GM18858 (cell line): Measurements from ENCODE around the gene TGM5.
"Not testable (repeated sequence)": the region's sequence is repeated elsewhere in the genome, so short reads cannot be mapped to it uniquely, and the experiment has no call there.

ENCODE experiments used
- ATAC-seq: cut with Tn5 transposase; IDR thresholded peaks from one replicate; pipeline ENCODE4 v1.9.1; 2021; ENCODE audit not compliant: unreplicated experiment

TGM5 gene, protein sequence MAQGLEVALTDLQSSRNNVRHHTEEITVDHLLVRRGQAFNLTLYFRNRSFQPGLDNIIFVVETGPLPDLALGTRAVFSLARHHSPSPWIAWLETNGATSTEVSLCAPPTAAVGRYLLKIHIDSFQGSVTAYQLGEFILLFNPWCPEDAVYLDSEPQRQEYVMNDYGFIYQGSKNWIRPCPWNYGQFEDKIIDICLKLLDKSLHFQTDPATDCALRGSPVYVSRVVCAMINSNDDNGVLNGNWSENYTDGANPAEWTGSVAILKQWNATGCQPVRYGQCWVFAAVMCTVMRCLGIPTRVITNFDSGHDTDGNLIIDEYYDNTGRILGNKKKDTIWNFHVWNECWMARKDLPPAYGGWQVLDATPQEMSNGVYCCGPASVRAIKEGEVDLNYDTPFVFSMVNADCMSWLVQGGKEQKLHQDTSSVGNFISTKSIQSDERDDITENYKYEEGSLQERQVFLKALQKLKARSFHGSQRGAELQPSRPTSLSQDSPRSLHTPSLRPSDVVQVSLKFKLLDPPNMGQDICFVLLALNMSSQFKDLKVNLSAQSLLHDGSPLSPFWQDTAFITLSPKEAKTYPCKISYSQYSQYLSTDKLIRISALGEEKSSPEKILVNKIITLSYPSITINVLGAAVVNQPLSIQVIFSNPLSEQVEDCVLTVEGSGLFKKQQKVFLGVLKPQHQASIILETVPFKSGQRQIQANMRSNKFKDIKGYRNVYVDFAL

DNA sequence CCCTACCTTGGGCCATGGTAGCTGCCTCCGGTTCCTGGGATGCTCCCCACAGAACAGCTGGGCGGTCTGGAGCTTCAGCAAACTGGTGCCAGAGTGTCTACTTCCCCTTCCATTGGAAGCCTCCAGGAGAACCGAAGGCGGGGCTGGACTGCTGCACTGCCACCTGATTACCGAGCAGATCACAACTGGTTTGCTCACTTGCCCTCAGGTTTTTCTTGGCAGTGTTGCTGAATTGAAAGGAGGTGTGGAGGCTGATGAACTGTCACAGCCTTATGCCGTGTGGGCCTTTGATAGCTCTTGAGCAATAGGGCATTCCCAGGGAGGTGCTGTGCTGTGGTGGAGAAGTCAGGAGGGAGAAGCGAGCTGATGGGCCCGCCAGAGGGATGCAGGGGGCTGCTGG, at the start of gene TGM5:
Gene TGM5, minus strand, starts transcription at position 95 of the 400 bp plus-strand sequence. Its CDS starts 79 bp downstream, at position 16.
- ATAC-seq = no peak

- ATAC-seq = no peak
Measured at GRCh38 chr15:43314171-43314570, 47.4 kb upstream of the TGM5 start.

DNA sequence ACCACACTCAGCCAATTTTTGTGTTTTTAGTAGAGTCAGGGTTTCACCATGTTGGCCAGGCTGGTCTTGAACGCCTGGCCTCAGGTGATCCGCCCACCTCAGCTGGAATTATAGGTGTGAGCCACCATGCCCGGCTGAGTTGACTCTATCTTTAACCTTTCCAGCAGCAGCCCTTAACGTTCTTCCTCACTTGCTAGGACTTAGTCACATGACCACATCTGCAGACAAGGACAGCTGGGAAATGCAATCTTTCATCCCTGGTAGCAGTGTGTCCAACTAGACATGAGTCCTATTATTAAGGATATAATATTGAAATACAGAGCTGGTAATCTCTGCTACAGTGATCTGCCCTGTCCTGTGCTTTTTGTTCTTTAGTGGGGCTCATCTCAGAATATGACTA, 45.6 kb upstream of the TGM5 start:
- no peak for ATAC-seq

- ATAC-seq = no peak
Measured at GRCh38 chr15:43302205-43302817, 35.6 kb upstream of the TGM5 start, which contains the start of gene TGM7. Gene TGM7 (minus strand): TSS chr15:43302255.

- ATAC-seq = no peak
Measured at GRCh38 chr15:43299884-43300283, 33.2 kb upstream of the TGM5 start.

- ATAC-seq = no peak
Measured at GRCh38 chr15:43299411-43299810, 32.7 kb upstream of the TGM5 start.

DNA sequence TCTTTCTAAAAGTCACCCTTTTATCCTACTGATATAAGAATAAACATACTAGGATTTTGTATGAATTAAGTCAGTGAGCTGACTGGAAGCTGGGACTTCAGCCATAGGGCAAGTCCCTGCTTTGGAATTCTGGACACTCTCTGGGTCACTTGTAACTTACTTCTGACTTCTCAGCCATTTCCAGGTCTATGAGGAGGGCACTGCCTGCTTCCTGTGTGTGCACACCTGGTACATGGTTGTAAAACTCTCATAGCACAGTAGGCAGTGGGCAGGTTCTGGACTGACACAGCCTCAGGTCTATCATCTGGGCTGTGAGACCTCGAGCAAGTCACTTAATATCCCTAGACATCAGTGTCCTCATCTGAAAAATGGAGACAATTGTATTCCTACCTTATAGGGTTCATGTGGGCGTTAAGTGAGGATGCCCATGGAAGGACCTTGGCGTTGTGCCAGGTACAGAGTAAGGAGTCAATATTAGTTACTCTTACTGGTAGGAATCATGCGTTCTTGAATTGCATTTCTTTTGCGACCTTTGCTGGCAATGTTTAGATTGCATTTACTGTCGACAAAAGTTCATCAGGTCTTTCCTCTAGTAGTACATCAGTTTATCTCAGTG, 27.5 kb upstream of the TGM5 start:
- no peak for ATAC-seq

DNA sequence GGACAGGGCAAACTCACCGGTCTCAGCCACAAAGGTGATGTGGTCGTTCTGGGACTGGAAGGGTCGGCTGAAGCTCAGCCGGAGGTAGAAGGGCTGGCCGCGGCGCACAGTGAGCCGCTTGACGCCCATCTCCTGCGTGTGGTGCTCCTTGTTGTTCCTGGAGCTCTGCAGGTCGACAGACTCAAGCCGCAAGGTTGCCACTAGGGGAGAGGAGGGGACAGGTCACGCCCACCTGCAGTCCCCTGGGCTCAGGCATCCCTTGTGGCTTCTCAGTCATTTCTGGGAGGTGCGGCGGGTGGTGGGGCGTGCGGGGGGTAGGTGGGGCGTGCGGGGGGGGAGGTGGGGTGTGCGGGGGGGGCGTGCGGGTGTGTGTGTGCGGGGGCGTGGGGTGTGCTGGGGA, 26.7 kb upstream of the TGM5 start:
- ATAC-seq = no peak

DNA sequence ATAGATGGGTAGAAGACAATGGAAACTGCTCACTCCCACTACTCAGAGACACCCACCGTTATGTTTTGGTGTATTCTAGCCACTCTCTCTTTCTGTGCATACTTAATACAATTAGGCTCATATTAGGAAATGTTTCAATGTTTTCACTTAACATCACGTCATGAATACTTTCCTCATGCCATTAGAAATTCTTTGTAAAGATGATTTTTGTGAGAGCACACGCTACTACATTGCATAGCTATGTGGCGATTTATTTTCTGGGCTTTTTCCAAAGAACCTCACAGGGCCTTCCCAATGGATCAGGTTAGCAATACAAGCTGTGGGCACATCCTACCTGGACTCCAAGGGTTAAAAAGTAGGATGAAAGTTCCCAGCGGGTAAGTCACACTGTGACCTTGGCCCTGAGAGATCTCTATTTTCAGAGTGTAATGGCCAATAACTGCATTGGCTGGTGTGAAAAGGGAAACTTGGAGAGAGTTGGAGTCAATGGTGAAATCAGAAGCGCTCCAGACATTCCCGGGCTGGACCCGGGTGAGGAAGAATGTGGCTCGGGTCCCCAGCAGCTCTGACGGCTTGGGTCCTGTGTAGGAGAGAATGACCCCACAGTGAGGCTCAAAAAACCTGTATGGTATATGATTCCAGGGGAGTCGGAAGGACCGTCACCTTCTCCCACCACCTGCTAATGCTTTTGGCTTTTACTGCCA, 25.8 kb upstream of the TGM5 start:
- ATAC-seq = no peak

DNA sequence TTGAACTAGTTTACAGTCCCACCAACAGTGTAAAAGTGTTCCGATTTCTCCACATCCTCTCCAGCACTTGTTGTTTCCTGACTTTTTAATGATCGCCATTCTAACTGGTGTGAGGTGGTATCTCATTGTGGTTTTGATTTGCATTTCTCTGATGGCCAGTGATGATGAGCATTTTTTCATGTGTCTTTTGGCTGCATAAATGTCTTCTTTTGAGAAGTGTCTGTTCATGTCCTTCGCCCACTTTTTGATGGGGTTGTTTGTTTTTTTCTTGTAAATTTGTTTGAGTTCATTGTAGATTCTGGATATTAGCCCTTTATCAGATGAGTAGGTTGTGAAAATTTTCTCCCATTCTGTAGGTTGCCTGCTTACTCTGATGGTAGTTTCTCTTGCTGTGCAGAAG, 22.9 kb upstream of the TGM5 start:
- not testable (repeated sequence) for ATAC-seq

DNA sequence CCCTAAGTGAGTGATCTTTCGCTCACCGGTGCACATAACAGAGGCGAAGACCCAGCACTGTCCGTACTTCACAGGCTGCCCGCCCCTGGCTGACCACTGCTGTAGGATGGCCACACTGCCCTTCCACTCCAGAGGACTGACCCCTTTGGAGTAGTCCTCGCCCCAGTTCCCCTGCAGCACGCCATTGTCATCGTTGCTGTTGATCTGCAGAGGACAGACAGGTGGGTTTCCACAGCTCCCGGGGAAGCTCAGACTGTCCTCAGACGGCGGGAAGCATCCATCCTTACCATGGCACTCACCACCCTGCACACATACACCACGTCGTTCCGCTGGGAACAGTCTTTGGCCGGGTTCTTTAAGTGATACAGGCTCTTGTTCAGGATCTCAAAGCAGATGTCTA, 20.5 kb upstream of the TGM5 start:
- no peak for ATAC-seq

DNA sequence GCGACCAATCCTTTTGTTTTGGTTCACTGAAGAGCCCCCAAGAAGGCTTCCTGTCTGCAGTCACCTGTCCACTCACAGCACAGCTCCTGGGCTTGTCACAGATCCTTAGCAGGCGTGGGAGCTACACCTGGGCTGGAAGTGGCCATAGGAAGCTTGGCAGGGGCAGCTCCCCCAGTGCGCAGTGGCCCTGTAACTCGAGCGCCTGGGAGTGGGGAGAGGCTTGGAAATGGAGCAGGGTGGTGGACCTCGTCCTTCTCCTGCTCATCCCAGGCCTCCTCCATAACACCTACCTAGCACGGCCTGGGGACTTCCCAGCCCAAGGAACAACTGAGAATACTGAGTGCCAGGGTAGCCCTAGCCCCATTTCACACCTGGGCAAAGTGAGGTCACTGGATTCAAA, 19.3 kb upstream of the TGM5 start:
- ATAC-seq = no peak

GRCh38 chr15:43285609-43286037, 18.9 kb upstream of the TGM5 start:
- no peak for ATAC-seq

GRCh38 chr15:43283526-43283925, 16.8 kb upstream of the TGM5 start:
- no peak for ATAC-seq

DNA sequence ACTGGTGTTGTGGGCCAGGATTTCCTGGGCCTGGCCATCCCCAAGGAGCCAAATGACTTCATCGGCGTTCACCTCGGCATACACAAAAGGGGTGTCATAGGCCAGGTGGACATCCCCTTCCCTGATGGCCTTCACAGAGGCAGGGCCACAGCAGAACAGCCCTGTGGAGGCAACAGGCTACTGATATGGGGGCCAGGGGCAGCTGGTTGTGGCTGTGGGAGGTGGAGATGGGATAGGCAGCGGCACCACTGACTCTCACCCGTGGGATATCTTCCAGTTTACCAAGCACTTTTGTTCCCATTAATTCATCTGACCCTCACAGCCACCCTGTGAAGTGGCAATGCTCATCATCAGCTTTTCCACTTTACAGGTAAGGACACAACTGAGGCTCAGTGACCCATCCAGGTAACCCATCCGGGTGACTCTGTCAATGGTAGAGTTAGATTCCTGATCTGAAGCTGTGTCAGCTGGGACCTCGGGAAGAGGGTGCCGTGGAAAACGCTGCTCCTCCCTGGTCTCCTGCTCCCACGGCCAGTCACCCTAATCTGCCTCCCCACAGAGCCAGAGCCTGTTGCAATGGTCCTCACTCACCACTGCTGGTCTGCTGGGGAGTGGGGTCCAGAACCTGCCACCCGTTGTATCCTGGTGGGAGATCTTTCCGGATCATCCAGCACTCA, 15.3 kb upstream of the TGM5 start:
- no peak for ATAC-seq

DNA sequence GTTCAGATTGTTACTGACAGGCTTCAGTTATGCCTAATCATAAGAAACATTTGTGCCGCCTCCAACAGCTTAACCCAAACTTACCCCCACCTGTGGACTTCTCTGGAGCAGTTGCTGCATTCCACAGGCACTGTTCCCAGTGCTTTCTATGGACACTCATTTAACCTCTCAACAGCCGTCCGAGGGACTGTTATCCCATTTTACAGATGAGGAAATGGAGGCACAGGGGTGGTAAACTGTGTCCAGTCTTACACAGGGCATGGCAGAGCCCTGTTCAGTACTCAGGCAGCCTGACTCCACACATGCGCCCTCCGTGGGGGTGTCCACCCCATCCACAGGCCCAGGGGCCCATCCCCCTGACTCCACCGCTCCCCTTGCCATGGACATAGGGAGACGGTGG, 14.3 kb upstream of the TGM5 start:
- ATAC-seq = no peak

- ATAC-seq = no peak
Measured at GRCh38 chr15:43279496-43279895, 12.8 kb upstream of the TGM5 start.

DNA sequence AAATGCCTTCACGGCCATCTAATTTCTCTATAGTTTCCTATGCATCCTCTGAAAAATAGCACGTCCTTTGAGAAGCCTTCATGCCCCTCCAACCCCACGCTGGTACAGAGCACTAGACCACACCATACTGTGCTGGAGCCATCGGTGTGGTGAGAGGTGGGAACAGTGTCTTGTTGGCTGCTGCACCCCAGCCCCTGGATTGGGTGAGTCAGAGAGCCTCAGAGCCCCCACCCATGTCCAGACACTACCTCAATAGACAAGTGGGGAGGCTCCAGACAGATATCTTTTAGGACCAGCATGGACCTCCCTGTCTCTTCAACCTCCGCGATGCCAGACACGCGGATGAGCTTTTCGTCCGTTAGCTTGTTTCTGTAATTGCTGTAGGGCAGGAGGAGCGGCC, 12.1 kb upstream of the TGM5 start:
- no peak for ATAC-seq

DNA sequence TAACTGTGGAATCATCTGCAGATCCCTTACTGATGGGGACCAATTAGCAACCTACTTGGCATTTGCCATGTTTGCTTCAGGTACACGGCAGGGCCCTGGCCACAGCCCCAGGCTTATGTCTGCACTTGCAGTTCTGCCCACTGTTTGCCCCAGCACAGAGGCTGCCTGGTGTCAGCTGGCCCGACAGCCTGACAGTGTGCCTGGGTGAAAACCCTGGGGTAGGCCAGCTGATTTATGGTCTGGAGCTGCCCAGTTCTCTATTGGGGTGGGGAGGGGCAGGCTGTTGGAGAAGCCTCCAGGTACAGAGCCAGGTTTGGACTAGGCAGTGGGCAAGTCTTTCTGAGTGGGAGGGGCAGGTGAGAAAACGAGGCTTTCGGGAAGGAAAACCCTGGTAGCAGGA, 11.2 kb upstream of the TGM5 start:
- no peak for ATAC-seq

GRCh38 chr15:43277231-43277823, 10.6 kb upstream of the TGM5 start:
- no peak for ATAC-seq
